ENCODE measurements around the gene CREBBP.
"Not testable (repeated sequence)": the region's sequence is repeated elsewhere in the genome, so short reads cannot be mapped to it uniquely, and the experiment has no call there.

Gene CREBBP

GRCh38 chr16:3731126-3731935 lies 149.2 kb downstream of the CREBBP start:
- FAIRE-seq: no peak

GRCh38 chr16:3730161-3731125 lies 150.1 kb downstream of the CREBBP start:
- no peak for FAIRE-seq

GRCh38 chr16:3729161-3730112 lies 151.1 kb downstream of the CREBBP start:
- no peak for FAIRE-seq

- no peak for FAIRE-seq
Observed at GRCh38 chr16:3728424-3729160, 151.9 kb downstream of the CREBBP start.

- no peak for FAIRE-seq
Observed at GRCh38 chr16:3727806-3728381, 152.6 kb downstream of the CREBBP start.

- FAIRE-seq: no peak
Observed at GRCh38 chr16:3726021-3726687, 154.4 kb downstream of the CREBBP start.

GRCh38 chr16:3725276-3725675 lies 155.2 kb downstream of the CREBBP start:
- FAIRE-seq: no peak

GRCh38 chr16:3722508-3722907 lies 158.0 kb downstream of the CREBBP start:
- no peak for FAIRE-seq

- FAIRE-seq: no peak
Observed at GRCh38 chr16:3720418-3720817, 160.1 kb downstream of the CREBBP start.

- FAIRE-seq: no peak
Observed at GRCh38 chr16:3718628-3719027, 161.9 kb downstream of the CREBBP start.

GRCh38 chr16:3718019-3718391 lies 162.5 kb downstream of the CREBBP start:
- FAIRE-seq: no peak

- FAIRE-seq: no peak
Observed at GRCh38 chr16:3717235-3718018, 163.1 kb downstream of the CREBBP start, which contains the start of gene TRAP1. TSS of gene TRAP1 (minus strand) at chr16:3717524. CDS start at chr16:3717508, 16 bp downstream.

GRCh38 chr16:3716831-3717234 lies 163.7 kb downstream of the CREBBP start:
- no peak for FAIRE-seq

- FAIRE-seq: no peak
Observed at GRCh38 chr16:3715430-3715829, 165.1 kb downstream of the CREBBP start.

- FAIRE-seq: not testable (repeated sequence)
Observed at GRCh38 chr16:3714378-3714777, 166.1 kb downstream of the CREBBP start.

GRCh38 chr16:3713587-3714242 lies 166.8 kb downstream of the CREBBP start:
- FAIRE-seq: no peak

- no peak for FAIRE-seq
Observed at GRCh38 chr16:3712861-3713372, 167.6 kb downstream of the CREBBP start.

GRCh38 chr16:3706253-3707012 lies 174.1 kb downstream of the CREBBP start:
- no peak for FAIRE-seq
